GM10248 (cell line): ENCODE measurements around the gene ASS1.

Experiments used
- CTCF ChIA-PET: fragments of 300-600 bp; sonication (Branson Sonifier 250); formaldehyde crosslinking; extraction: SDS; loops from one replicate; lab custom pipeline; 2021; ENCODE audit warnings: antibody characterized with exemption; lab: Yijun Ruan, JAX
- POLR2A ChIA-PET: fragments of 350-650 bp; sonication (Branson Sonifier 250); formaldehyde crosslinking; extraction: SDS; loops from one replicate; lab custom pipeline; 2020; ENCODE audit warnings: antibody characterized with exemption; lab: Yijun Ruan, JAX
- DNase-seq: peaks from one replicate; pipeline ENCODE4 v3.0.0; 2012; ENCODE audit errors: extremely low spot score
- TF ChIP-seq, protein P1 (sequence below): IDR thresholded peaks from 2 replicates; pipeline ENCODE4 v1.5.1; 2012; ENCODE audit warnings: mild to moderate bottlenecking, low read depth; ENCODE audit errors: extremely low read depth, missing control alignments, control extremely low read depth

Gene ASS1

DNA sequence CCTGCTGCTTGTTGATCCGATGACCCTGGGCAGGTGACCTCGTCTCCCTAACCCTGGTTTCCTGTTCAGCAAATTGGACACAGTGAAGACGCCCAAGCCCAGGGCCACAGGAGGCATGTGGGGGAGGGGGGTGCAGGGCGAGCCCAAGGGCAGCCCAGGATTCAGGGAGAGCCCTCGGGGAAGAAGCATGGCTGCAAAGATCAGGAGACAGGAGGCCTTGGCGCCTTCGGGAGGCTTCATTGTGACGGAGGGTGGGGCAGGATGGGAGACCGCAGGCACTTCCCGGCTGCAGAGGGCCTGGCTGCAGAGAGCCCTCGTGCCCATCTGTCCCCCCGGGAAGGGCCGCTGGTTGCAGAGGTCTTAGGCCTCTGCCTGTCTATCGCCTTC, 6.2 kb downstream of the ASS1 start:
- TF ChIP-seq, protein P1, sequence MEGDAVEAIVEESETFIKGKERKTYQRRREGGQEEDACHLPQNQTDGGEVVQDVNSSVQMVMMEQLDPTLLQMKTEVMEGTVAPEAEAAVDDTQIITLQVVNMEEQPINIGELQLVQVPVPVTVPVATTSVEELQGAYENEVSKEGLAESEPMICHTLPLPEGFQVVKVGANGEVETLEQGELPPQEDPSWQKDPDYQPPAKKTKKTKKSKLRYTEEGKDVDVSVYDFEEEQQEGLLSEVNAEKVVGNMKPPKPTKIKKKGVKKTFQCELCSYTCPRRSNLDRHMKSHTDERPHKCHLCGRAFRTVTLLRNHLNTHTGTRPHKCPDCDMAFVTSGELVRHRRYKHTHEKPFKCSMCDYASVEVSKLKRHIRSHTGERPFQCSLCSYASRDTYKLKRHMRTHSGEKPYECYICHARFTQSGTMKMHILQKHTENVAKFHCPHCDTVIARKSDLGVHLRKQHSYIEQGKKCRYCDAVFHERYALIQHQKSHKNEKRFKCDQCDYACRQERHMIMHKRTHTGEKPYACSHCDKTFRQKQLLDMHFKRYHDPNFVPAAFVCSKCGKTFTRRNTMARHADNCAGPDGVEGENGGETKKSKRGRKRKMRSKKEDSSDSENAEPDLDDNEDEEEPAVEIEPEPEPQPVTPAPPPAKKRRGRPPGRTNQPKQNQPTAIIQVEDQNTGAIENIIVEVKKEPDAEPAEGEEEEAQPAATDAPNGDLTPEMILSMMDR: no peak
- no peak for DNase-seq
- ChIA-PET CTCF (no interaction called here), POLR2A (no interaction called here)

DNA sequence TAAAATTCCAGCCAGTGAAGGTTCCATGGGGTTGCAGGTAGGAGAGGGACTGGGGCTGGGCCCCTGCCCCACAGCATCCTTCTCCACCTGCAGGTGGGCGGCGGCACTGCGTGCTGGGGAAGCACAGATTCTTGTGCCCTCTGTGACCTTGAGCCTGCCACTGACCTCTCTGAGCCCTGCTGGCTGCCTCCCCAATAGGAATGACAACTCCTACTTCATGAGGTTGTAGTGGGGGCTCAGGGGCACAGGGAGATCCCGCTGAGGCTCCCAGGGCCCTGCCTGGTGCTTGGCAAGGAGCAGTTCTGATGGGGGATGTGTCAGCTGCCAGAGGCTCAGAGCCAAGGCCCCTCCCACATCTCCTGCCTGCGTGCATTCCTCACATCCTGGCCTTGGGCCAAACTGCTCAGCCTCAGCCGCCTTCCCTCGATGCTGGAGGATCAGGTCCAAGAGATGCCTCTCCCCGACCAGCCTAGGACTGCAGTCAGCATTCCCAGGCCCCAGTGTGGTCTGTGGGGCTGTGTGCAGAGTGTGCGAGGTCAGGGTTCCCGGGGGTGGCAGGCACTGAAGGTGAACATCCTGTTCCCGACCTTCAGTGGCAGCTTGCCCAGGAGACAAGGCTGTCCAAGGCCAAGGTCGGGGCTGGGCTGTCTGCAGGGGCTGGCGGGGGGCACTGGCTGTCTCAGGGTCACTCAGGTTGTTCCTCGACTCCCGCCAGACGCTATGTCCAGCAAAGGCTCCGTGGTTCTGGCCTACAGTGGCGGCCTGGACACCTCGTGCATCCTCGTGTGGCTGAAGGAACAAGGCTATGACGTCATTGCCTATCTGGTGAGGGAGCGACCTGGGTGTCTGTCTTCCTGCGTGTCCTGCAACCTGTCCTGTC, 7.0 kb downstream of the ASS1 start:
- TF ChIP-seq, protein P1: peak; percentile 9
- CTCF ChIA-PET: interaction anchor here (1.2 kb wide), 2 partner anchors 230 to 232 kb away, joined by 3 read pairs; no protein-coding TSS in a partner anchor
- POLR2A ChIA-PET: no interaction called here
- DNase-seq: no peak

DNA sequence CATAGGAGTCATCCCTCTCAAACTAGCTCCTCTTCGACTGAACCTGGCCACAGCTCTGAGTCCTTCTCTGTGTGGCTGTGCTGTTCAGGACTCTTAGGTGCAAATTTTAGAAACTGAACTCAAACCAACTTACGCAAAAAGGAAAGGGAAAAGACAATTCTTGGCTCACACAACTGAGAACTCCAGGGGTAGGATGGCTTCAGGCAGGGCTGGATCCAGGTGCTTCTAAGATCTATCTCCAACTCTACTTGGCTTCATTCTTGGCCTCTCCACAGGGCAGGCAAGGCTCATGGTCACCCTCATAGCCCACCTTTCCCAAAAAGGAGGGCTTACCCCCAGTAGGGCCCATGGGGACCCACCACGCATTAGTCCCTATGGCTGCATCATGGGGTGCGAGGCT, 8.1 kb downstream of the ASS1 start:
- DNase-seq: no peak
- POLR2A ChIA-PET: no interaction called here
- CTCF ChIA-PET: interaction anchor here (1.2 kb wide), 2 partner anchors 229 to 231 kb away, joined by 3 read pairs; no protein-coding TSS in a partner anchor
- TF ChIP-seq, protein P1: no peak

DNA sequence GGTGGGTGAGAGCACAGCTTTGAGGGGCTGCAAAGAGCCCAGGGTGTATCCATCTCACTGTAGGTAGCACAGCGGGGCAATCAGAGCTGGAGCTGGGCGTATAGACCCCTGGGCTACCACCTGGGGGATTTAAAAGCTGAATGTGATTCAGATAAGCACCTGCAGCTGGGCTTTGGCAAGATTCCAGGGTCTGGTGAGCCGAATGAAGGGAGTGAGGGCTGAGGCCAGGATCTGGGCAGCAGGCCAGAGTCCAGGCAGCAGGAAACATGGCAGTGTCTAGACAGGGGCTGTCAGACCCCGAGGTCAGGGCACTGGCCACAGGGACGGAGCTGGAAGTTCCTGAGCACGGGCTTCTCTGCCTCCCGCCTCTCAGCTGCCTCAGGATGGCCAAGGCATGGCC, 8.7 kb downstream of the ASS1 start:
- ChIA-PET CTCF (interaction anchor here (0.8 to 1.2 kb wide), 3 partner anchors 228 to 231 kb away, joined by 3 to 6 read pairs (median 5); no protein-coding TSS in a partner anchor), POLR2A (no interaction called here)
- TF ChIP-seq, protein P1: no peak
- no peak for DNase-seq

DNA sequence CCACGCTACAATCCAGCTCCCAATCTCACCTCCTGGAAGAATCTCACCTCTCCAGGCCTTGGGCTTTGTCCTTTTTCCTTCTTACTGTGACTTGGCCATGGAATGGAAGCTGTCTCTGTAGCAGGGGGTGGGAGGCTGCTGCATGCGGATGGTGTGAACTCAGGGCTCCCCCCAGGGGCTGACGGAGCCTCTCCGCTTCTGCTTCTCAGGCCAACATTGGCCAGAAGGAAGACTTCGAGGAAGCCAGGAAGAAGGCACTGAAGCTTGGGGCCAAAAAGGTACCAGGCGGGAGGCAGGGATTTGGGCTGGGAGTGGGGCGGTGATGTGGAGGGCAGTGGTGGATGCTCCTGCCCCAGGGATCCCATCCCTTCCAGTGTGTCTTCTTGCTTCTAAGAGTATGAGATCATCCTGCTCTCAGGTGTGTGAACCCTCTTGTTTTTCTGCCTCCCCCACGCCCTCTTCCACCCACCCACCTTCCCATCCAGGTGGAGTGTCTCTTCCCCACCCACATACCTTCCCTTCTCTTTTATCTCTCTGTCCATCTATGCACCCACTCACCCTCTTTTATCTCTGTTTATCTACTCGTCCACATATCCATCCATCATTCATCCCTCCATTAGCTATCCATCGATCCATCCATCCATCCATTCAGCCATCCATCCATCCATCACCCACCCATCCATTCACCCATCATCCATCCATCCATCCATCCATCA, 9.5 kb downstream of the ASS1 start:
- DNase-seq: no peak
- CTCF ChIA-PET: interaction anchor here (0.8 to 1.2 kb wide), 2 partner anchors 228 to 230 kb away, joined by 5 to 6 read pairs; no protein-coding TSS in a partner anchor
- POLR2A ChIA-PET: no interaction called here
- TF ChIP-seq, protein P1: no peak

DNA sequence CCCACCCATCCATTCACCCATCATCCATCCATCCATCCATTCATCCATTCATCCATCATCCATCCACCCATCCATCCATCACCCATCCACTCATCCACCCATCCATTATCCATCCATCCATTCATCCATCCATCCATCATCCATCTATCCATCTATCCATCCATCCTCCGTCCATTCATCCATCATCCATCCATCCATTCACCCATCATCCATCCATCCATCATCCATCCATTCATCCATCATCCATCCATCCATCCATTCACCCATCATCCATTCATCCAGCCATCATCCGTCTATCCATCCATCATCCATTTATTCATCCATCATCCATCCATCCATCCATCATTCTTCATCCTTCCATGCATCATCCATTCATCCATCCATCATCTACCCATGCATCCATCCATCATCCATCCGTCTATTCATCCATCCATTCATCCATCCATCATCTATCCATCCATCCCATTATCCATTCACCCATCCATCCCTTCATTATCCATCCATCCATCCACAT, 10.1 kb downstream of the ASS1 start:
- ChIA-PET POLR2A (no interaction called here), CTCF (interaction anchor here (1.2 kb wide), 1 partner anchor 228 kb away, joined by 6 read pairs; no protein-coding TSS in a partner anchor)
- TF ChIP-seq, protein P1: no peak
- no peak for DNase-seq
